ENCODE data around the gene FBXL20. TPM values are rescaled to one million over a fixed set of nuclear protein-coding genes. Genes with fewer than 3 reads are reported as not detected.

The FBXL20 gene
- total RNA-seq, 1 donor from 2014 or later = 13.8 TPM

DNA sequence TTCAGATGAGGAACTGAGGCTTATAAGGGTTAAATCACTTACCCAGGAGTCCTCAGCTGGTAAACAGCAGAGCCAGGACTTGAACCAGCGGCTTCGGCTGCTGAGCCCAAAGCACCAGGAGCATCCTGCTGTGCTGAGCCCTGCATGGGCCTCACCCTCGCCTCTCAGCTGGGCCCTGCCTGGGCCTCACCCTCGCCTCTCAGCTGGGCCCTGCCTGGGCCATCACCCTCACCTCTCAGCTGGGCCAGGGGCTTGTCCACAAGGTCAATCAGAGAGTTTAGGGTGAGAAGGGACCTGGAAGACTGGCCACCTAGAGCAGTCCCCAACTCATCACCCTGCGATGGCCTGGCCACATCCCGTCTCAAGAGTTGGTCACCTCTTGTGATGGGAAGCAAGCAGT lies 179.9 kb downstream of the FBXL20 start:
- Mint-ChIP-seq H3K4me3 (no peak overlapping the region), H3K4me1 (peaks cover 6% of the 10 kb centered on the region), H3K36me3 (ENCODE audit: low read depth) (no peaks in the 10 kb centered on the region), H3K9me3 (no peaks in the 10 kb centered on the region), H3K27me3 (ENCODE audit: low read depth) (peaks cover 77% of the 10 kb centered on the region), H3K27ac (ENCODE audit: unreplicated experiment) (peak overlapping the region; percentile 43)
- TF ChIP-seq CTCF (conservative IDR thresholded peaks at IDR 0.05) = no peak
- DNase-seq (ENCODE audit: low read depth, low spot score) = no peak

GRCh38 chr17:39219647-39220154 lies 181.7 kb downstream of the FBXL20 start:
- no peak for DNase-seq (ENCODE audit: low read depth, low spot score)
- H3K9me3 Mint-ChIP-seq = no peaks in the 10 kb centered on the region
- no peak overlapping the region for H3K4me3 Mint-ChIP-seq
- no peak overlapping the region for H3K27ac Mint-ChIP-seq (ENCODE audit: unreplicated experiment)
- H3K4me1 Mint-ChIP-seq = no peaks in the 10 kb centered on the region
- TF ChIP-seq CTCF (conservative IDR thresholded peaks at IDR 0.05) = no peak
- no peaks in the 10 kb centered on the region for H3K36me3 Mint-ChIP-seq (ENCODE audit: low read depth)
- peaks cover 81% of the 10 kb centered on the region for H3K27me3 Mint-ChIP-seq (ENCODE audit: low read depth)

GRCh38 chr17:39218906-39219305 lies 182.5 kb downstream of the FBXL20 start:
- H3K27me3 Mint-ChIP-seq (ENCODE audit: low read depth) = peaks cover 79% of the 10 kb centered on the region
- H3K4me1 Mint-ChIP-seq = no peaks in the 10 kb centered on the region
- no peaks in the 10 kb centered on the region for H3K9me3 Mint-ChIP-seq
- H3K4me3 Mint-ChIP-seq = no peak overlapping the region
- no peaks in the 10 kb centered on the region for H3K36me3 Mint-ChIP-seq (ENCODE audit: low read depth)
- no peak for DNase-seq (ENCODE audit: low read depth, low spot score)
- TF ChIP-seq CTCF (conservative IDR thresholded peaks at IDR 0.05) = no peak
- H3K27ac Mint-ChIP-seq (ENCODE audit: unreplicated experiment) = no peak overlapping the region

DNA sequence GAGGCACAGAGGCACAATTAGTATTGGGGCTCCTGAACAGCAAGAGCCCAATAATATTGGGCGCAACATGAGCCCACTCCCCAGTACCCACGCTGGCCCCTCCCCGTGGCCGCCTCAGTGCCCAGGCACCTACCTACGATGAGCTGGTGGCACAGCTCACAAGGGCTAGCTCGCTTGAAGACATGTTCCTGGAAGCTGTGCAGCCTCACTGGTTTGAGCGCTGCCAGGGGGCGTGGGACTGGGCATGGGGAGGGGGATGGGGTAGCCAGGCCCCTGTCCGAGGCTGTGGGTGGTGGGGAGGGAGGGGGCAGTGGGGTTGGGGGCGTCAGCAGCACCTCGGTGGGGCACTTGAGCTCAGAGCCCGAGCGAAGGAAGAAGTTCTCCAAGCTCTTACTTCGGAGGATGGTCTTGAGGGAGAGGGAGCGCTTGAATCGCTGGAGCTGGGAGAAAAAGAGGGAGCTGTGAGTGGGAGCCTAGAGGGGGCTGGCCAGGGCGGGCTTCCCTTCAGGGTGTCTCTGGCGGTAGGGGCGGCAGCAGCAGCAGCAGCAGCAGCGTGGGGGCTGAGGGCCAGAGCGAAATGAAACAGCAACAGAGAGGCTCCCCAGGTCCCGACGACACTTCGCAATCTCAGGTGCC lies 183.6 kb downstream of the FBXL20 start:
- TF ChIP-seq CTCF (conservative IDR thresholded peaks at IDR 0.05) = no peak
- no peaks in the 10 kb centered on the region for H3K36me3 Mint-ChIP-seq (ENCODE audit: low read depth)
- H3K27me3 Mint-ChIP-seq (ENCODE audit: low read depth) = peaks cover 73% of the 10 kb centered on the region
- DNase-seq (ENCODE audit: low read depth, low spot score) = no peak
- peak overlapping the region; percentile 62 for H3K27ac Mint-ChIP-seq (ENCODE audit: unreplicated experiment)
- H3K4me1 Mint-ChIP-seq = no peaks in the 10 kb centered on the region
- no peaks in the 10 kb centered on the region for H3K9me3 Mint-ChIP-seq
- H3K4me3 Mint-ChIP-seq = no peak overlapping the region

DNA sequence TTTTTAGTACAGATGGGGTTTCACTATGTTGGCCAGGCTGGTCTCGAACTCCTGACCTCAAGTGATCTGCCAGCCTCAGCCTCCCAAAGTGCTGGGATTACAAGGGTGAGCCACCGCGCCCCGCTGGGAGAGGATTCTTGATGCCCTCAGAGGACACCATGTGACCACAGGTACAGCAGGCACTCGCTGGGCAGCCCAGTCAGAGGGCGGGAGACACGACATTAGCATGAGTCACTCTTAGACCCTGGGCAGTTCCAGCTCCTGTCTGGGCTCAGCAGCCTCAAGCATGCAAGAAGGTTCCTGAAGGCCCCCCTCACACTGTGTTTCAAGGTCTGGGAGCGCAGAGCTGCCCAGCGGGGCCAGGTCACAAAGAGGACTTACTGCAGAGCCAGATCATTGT lies 187.6 kb downstream of the FBXL20 start:
- no peaks in the 10 kb centered on the region for H3K9me3 Mint-ChIP-seq
- H3K27ac Mint-ChIP-seq (ENCODE audit: unreplicated experiment) = no peak overlapping the region
- peaks cover 85% of the 10 kb centered on the region for H3K27me3 Mint-ChIP-seq (ENCODE audit: low read depth)
- no peak for DNase-seq (ENCODE audit: low read depth, low spot score)
- H3K36me3 Mint-ChIP-seq (ENCODE audit: low read depth) = no peaks in the 10 kb centered on the region
- TF ChIP-seq CTCF (conservative IDR thresholded peaks at IDR 0.05) = no peak
- H3K4me3 Mint-ChIP-seq = no peak overlapping the region
- no peaks in the 10 kb centered on the region for H3K4me1 Mint-ChIP-seq

Measured in neural crest cell (in vitro differentiated cells).